Small intestine (tissue), 7 donors: ENCODE results near the gene ACOT12. TPM values are rescaled to one million over a fixed set of nuclear protein-coding genes. Genes with fewer than 3 reads are reported as not detected.
A peak's percentile ranks its signal among the peaks of the same experiment; 100 is the strongest.

Experiments
- DNase-seq, 2 donors: peaks; one replicate each; pipeline versions ENCODE4 v3.0.0 to v3.0.0-alpha.2; 2013
- FAIRE-seq: peaks from 2 replicates; lab custom pipeline; 2012; peaks lifted over from hg19 to GRCh38; lab: Jason Lieb, UNC
- H3K27ac ChIP-seq, 3 donors: one replicate each; pipeline ENCODE4 v1.5.1; 2013; ENCODE audit warnings: low read length in 2 of 3, mild to moderate bottlenecking in 2 of 3, control low read depth in 1 of 3, inconsistent platforms in 1 of 3, low read depth in 1 of 3, moderate library complexity in 1 of 3
- H3K27me3 ChIP-seq, 3 donors: one replicate each; pipeline ENCODE4 v1.6.1; 2013; ENCODE audit warnings: low read length in 3 of 3, inconsistent platforms in 1 of 3; ENCODE audit not compliant: control insufficient read depth in 3 of 3, insufficient read depth in 3 of 3
- H3K36me3 ChIP-seq, 3 donors: one replicate each; pipeline ENCODE4 v1.6.1; 2013; ENCODE audit warnings: low read length in 3 of 3, inconsistent platforms in 1 of 3, low read depth in 1 of 3, mild to moderate bottlenecking in 1 of 3, moderate library complexity in 1 of 3; ENCODE audit not compliant: control insufficient read depth in 3 of 3, insufficient read depth in 2 of 3
- H3K4me1 ChIP-seq, 3 donors: one replicate each; pipeline ENCODE4 v1.6.1; 2013; ENCODE audit warnings: low read length in 2 of 3, inconsistent platforms in 1 of 3, low read depth in 1 of 3, mild to moderate bottlenecking in 1 of 3, moderate library complexity in 1 of 3; ENCODE audit not compliant: control insufficient read depth in 3 of 3, insufficient read depth in 2 of 3
- H3K4me3 ChIP-seq, 3 donors: one replicate each; pipeline ENCODE4 v1.5.1; 2013; ENCODE audit warnings: low read length in 3 of 3, control low read depth in 1 of 3, inconsistent platforms in 1 of 3, low read depth in 1 of 3, mild to moderate bottlenecking in 1 of 3, moderate library complexity in 1 of 3
- H3K9me3 ChIP-seq, 2 donors: one replicate each; pipeline ENCODE4 v1.6.1; 2013; ENCODE audit warnings: low read depth in 1 of 2, low read length in 1 of 2; ENCODE audit not compliant: control insufficient read depth in 2 of 2, insufficient read depth in 1 of 2
- WGBS, 3 donors: extraction: QIAGEN DNeasy Blood & Tissue Kit; methylation state at CpG; one replicate each; pipeline ENCODE4 v1.1.7; 2013; 5-methylcytosine and 5-hydroxymethylcytosine counted together
- polyA plus RNA-seq, 4 donors: library from polyadenylated mRNA; stranded (reverse) in 3 of 4; unstranded in 1 of 4; fragments of 200-250 nt in 3 of 4; fragments of 120-200 nt in 1 of 4; gene quantifications; one replicate each; pipeline versions ENCODE4 v1.2.1 to v1.2.3, GENCODE V29; 2013
- donor health status: healthy with polysubstance abuse.
- donor health status: control.
- donor health status: control.
- donor health status: Bipolar disorder and iron deficiency.
- donor health status: healthy.

ACOT12 gene
- polyA plus RNA-seq, 4 donors, result 0.22 to 0.38 (median 0.31) TPM; not detected in 1

DNA sequence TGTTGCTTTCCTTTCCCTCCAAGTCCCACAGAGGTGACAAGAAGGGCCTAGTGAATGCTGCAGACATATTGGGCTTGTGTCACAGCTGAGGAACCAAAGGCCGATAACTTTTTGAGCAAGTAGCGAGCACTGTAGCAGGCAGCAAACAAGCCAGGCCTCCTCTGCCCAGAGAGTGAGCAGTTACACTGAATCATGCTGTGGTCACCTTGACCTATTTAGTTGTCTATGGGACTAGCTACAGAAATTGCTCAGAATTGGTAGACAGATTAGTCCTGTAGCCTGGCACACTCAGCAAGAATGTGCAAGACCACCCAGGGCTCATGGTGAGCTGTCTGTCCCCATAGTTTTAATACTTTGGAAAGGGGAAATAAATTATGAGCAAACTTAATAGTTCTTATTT lies 67.4 kb downstream of the ACOT12 start:
- Histone ChIP-seq H3K4me1 (no peaks in the 10 kb centered on the region), H3K36me3 (no peaks in the 10 kb centered on the region), H3K4me3 (no peak overlapping the region), H3K27ac (no peak overlapping the region), H3K9me3 (no peaks in the 10 kb centered on the region), H3K27me3 (no peaks in the 10 kb centered on the region)
- DNase-seq (no peak), FAIRE-seq (no peak)
- whole genome bisulfite sequencing, 3 donors, result 97 to 100% (median 98%) methylated on average over 2 of the region's 2 CpGs

DNA sequence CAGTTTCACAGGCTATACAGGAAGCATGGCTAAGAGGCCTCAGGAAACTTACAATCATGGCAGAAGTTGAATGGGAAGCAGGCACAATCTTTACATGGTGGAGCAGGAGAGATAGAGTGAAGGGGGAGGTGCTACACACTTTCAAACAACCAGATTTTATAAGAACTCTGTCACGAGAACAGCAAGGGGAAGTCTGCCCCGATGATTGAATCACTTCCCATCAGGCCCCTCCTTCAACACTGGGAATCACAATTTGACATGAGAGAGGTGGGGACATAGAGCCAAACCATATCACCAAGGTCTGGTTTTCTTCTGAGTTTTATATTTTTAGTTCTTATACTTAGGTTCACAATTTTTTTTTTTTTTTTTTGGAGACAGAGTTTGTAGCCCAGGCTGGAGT lies 76.4 kb downstream of the ACOT12 start:
- Histone ChIP-seq H3K4me1 (no peaks in the 10 kb centered on the region), H3K9me3 (no peaks in the 10 kb centered on the region), H3K36me3 (peaks cover 2 to 4% (median 4%) of the 10 kb centered on the region in 3 donors), H3K27me3 (no peaks in the 10 kb centered on the region), H3K4me3 (no peak overlapping the region), H3K27ac (no peak overlapping the region)
- FAIRE-seq (no peak), DNase-seq (no peak)
- 61 to 68% (median 65%) methylated on average over 2 of the region's 2 CpGs for WGBS, 3 donors

DNA sequence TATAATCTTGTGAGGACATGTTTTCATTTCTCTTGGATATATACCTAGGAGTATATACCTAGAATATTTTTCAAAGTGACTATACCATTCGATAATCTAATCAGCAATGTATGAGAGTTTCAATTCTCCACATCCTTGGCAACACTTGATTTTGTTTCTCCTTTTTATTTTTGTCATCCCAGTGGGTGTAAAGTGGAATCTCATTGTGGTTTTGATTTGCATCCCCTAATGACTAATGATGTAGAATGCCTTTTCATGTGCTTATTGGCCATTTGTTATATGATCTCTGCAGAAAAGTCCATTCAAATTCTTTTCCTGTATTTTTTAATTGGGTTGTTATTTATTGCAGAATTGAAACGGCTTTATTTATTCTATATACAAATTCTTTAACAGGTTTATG lies 77.4 kb downstream of the ACOT12 start:
- 72 to 84% (median 80%) methylated on average over 2 of the region's 2 CpGs for WGBS, 3 donors
- Histone ChIP-seq H3K9me3 (no peaks in the 10 kb centered on the region), H3K4me3 (no peak overlapping the region), H3K27me3 (no peaks in the 10 kb centered on the region), H3K27ac (no peak overlapping the region), H3K4me1 (no peaks in the 10 kb centered on the region), H3K36me3 (peaks cover 4 to 10% (median 7%) of the 10 kb centered on the region in 3 donors)
- DNase-seq (no peak), FAIRE-seq (no peak)

DNA sequence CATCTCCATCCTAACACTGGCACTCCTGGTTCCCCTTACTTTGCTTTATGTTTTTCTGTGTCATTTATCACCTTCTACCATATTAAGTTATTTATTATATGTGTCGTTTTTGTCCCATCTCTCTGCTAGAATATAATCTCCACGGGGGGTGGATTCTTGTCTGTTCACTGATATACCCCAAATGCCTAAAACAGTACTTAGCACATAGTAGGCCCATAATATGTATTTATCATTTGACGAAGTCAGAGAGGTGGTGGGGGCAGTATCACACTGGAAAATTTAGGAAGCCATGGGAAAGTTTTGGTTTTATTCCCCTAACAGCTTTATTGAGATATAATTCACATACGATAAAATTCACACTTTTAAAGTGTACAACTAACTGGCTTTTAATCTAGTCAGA lies 78.1 kb downstream of the ACOT12 start:
- Histone ChIP-seq H3K36me3 (peaks cover 4 to 10% (median 7%) of the 10 kb centered on the region in 3 donors), H3K9me3 (no peaks in the 10 kb centered on the region), H3K27ac (no peak overlapping the region), H3K4me3 (no peak overlapping the region), H3K27me3 (no peaks in the 10 kb centered on the region), H3K4me1 (no peaks in the 10 kb centered on the region)
- FAIRE-seq (no peak), DNase-seq (no peak)
- 82 to 90% (median 89%) methylated on average over 4 of the region's 4 CpGs for WGBS, 3 donors

DNA sequence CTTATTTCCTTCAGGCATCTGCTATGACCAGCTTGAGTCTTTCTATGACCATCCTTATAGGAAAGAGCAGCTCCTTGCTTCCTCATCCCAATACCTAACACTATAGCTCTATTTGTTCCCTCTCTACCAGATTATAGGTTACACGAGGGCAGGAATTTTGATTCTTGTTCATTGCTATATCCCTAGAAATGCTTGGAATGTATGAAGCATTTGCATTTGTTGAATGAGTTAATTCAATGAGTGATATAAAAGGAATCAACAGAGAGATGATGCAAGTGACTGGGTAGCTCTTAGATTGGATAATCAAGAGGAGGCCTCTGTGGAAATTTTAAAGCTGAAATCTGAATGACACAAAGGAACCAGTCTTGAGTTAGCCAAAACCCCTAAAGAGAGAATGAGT lies 78.6 kb downstream of the ACOT12 start:
- H3K27ac ChIP-seq, result no peak overlapping the region
- WGBS, 3 donors, result 81 to 88% (median 84%) methylated on average over 1 of the region's 1 CpG
- FAIRE-seq, result no peak
- H3K36me3 ChIP-seq, result peaks cover 4 to 10% (median 7%) of the 10 kb centered on the region in 3 donors
- H3K27me3 ChIP-seq, result no peaks in the 10 kb centered on the region
- no peaks in the 10 kb centered on the region for H3K4me1 ChIP-seq
- H3K9me3 ChIP-seq, result no peaks in the 10 kb centered on the region
- H3K4me3 ChIP-seq, result no peak overlapping the region
- no peak for DNase-seq

DNA sequence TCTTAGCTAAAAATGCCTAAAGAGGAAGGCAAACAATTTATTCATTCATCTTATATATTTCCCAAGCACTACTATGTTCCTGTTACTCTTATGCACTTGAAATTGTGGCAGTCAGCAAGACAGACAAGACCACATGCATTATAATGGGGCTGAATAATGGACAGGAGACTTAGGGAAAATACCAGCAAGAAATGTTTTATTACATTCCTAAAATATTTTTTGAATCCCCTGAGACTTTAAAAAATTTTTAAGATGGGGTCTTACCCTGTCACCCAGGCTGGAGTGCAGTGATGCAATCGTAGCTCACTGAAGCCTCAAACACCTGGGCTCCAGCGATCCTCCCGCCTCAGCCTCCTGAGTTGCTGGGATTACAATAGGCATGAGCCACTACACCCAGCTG lies 79.4 kb downstream of the ACOT12 start:
- Histone ChIP-seq H3K36me3 (peaks cover 4 to 10% (median 7%) of the 10 kb centered on the region in 3 donors), H3K4me3 (no peak overlapping the region), H3K27me3 (no peaks in the 10 kb centered on the region), H3K4me1 (no peaks in the 10 kb centered on the region), H3K9me3 (no peaks in the 10 kb centered on the region), H3K27ac (no peak overlapping the region)
- WGBS, 3 donors, result 94 to 100% (median 98%) methylated on average over 3 of the region's 3 CpGs
- DNase-seq (no peak), FAIRE-seq (no peak)

DNA sequence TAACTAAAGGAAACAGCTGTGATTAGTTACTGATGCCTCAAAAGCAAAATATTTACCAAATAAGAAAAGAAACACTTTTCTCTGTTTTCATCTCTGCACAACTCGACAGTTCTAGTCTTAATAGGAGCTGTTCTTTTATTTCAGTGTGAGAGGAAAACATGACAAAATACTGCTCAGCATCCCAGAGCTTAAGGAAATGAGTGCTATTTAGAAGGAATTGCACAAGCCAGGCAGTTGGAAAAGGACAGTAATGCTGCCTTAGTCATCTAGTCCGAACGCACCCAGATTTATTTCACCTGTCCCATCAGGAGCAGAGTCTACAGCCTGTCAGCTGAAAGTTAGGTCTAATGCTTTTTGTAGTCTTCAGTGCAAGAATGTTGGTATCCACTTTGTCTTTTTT lies 80.2 kb downstream of the ACOT12 start:
- Histone ChIP-seq H3K9me3 (no peaks in the 10 kb centered on the region), H3K4me1 (no peaks in the 10 kb centered on the region), H3K36me3 (peaks cover 6 to 12% (median 7%) of the 10 kb centered on the region in 3 donors), H3K27me3 (no peaks in the 10 kb centered on the region), H3K4me3 (no peak overlapping the region), H3K27ac (no peak overlapping the region)
- DNase-seq, result no peak
- no peak for FAIRE-seq
- 91 to 98% (median 92%) methylated on average over 3 of the region's 3 CpGs for WGBS, 3 donors

DNA sequence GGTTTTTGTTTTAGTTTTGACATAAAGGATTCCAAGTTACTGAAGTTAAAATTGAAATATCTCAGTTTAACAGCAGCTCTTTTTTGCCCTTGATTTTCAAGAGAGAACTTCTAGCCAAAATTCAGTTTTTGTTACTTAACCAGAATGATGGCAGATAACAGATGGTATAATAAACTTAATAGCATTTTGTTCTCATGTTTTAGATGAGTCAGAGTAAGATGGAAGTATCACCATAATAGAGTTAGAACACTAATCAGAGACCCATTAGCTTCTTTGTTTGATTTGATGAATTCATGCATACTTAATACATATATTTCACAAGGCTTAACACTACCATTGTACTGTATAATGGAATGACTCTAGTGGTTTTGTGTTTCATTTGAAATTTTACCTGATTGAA lies 80.7 kb downstream of the ACOT12 start:
- no peaks in the 10 kb centered on the region for H3K27me3 ChIP-seq
- H3K36me3 ChIP-seq, result peaks cover 6 to 12% (median 9%) of the 10 kb centered on the region in 3 donors
- no peaks in the 10 kb centered on the region for H3K4me1 ChIP-seq
- no peak overlapping the region for H3K4me3 ChIP-seq
- peak; percentile 61 for FAIRE-seq
- no peak for DNase-seq
- no peaks in the 10 kb centered on the region for H3K9me3 ChIP-seq
- no peak overlapping the region for H3K27ac ChIP-seq

DNA sequence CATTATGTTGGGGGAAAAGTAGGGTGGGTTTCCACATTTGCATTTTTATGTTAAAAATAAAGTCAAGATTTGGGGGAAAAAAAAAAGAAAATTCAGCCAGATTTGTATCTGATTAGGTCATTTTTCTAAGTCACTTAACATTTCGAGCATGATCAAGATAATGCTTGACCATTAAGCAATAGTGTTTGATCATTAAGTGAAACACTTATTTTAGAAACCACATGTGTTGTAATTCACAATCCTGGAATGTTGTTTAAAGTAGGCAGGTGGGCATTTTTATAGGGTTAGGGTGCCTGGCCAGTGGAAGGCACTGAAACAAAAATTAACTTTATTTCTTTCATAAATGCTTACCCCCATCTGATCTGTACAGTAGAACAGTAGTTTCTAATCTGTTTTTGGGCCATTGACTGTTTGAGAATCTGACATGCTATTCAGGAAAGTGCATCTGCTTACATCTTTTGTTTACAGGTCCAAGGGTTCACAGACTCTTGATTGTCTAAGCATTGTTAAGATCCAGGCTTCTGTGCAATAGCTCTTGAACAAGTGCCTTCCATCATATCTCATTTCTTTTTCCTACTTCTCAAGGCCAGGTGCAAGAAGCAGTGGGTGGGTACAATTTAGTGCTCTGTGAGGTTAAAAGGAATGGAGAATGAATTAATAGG lies 83.4 kb downstream of the ACOT12 start:
- H3K36me3 ChIP-seq, result peaks cover 6 to 12% (median 9%) of the 10 kb centered on the region in 3 donors

More for the DNA sequence above, 83.4 kb downstream of the ACOT12 start:
- Histone ChIP-seq H3K9me3 (no peaks in the 10 kb centered on the region), H3K4me3 (no peak overlapping the region), H3K27me3 (no peaks in the 10 kb centered on the region), H3K4me1 (no peaks in the 10 kb centered on the region), H3K27ac (no peak overlapping the region)
- no peak for DNase-seq
- WGBS, 3 donors, result 71 to 81% (median 73%) methylated on average over 1 of the region's 1 CpG
- FAIRE-seq, result no peak
